HEK293 (cell line): Measurements from ENCODE around the gene AADAT.

Source experiments
- GFI1B ChIP-seq: fragments of 450-650 bp; formaldehyde crosslinking; IDR thresholded peaks from 2 replicates; pipeline ENCODE4 v1.5.1; 2016; ENCODE audit warnings: missing biosample characterization, missing genetic modification characterization
- KLF16 ChIP-seq: fragments of 450-650 bp; formaldehyde crosslinking; IDR thresholded peaks from 2 replicates; pipeline ENCODE4 v1.5.1; 2017; ENCODE audit warnings: missing biosample characterization, missing genetic modification characterization
- ZBTB7A ChIP-seq: fragments of 450-650 bp; formaldehyde crosslinking; IDR thresholded peaks from 2 replicates; pipeline ENCODE4 v1.5.1; 2016; ENCODE audit warnings: low read depth, missing biosample characterization, missing genetic modification characterization
- ZNF555 ChIP-seq: fragments of 450-650 bp; formaldehyde crosslinking; conservative IDR thresholded peaks from 2 replicates; pipeline ENCODE4 v1.5.1; 2017; ENCODE audit warnings: missing biosample characterization, mild to moderate bottlenecking, missing genetic modification characterization, inconsistent platforms
- TF ChIP-seq, protein P1 (sequence below): fragments of 450-650 bp; formaldehyde crosslinking; IDR thresholded peaks from 2 replicates; pipeline ENCODE4 v1.5.1; 2016; ENCODE audit warnings: missing biosample characterization, missing genetic modification characterization
- TF ChIP-seq, protein P2 (sequence below): fragments of 450-650 bp; formaldehyde crosslinking; IDR thresholded peaks from 2 replicates; pipeline ENCODE4 v1.5.1; 2016; ENCODE audit warnings: missing biosample characterization, missing genetic modification characterization

DNA sequence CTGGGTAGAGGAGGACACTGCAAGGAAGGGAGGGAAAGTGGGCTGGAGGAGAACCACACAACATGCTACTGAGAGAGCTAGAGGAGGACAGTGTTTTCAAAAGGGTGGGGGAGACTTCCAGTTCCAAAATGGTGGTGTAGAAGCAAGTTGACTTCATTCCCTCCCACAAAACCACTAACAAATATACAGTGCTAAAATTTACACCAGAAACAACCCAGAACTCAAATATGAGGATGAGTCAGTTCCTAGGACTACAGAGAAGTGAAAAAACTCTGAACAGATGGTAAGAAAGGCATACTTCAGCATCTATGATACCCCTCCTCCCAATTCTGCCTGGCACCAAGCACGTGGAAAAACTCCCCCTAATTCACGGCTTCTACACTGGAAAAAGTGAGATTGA, 9.8 kb downstream of the AADAT start:
- TF ChIP-seq, protein P1, sequence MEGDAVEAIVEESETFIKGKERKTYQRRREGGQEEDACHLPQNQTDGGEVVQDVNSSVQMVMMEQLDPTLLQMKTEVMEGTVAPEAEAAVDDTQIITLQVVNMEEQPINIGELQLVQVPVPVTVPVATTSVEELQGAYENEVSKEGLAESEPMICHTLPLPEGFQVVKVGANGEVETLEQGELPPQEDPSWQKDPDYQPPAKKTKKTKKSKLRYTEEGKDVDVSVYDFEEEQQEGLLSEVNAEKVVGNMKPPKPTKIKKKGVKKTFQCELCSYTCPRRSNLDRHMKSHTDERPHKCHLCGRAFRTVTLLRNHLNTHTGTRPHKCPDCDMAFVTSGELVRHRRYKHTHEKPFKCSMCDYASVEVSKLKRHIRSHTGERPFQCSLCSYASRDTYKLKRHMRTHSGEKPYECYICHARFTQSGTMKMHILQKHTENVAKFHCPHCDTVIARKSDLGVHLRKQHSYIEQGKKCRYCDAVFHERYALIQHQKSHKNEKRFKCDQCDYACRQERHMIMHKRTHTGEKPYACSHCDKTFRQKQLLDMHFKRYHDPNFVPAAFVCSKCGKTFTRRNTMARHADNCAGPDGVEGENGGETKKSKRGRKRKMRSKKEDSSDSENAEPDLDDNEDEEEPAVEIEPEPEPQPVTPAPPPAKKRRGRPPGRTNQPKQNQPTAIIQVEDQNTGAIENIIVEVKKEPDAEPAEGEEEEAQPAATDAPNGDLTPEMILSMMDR (tag by site-specific recombination), result no peak
- TF ChIP-seq, protein P2, sequence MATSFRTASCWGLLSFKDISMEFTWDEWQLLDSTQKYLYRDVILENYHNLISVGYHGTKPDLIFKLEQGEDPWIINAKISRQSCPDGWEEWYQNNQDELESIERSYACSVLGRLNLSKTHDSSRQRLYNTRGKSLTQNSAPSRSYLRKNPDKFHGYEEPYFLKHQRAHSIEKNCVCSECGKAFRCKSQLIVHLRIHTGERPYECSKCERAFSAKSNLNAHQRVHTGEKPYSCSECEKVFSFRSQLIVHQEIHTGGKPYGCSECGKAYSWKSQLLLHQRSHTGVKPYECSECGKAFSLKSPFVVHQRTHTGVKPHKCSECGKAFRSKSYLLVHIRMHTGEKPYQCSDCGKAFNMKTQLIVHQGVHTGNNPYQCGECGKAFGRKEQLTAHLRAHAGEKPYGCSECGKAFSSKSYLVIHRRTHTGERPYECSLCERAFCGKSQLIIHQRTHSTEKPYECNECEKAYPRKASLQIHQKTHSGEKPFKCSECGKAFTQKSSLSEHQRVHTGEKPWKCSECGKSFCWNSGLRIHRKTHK (tag by site-specific recombination), result no peak
- TF ChIP-seq ZNF555, result no peak
- TF ChIP-seq ZBTB7A (tag by site-specific recombination), result no peak
- no peak for TF ChIP-seq GFI1B (tag by site-specific recombination)
- no peak for TF ChIP-seq KLF16 (tag by site-specific recombination)
